Endothelial cell (in vitro differentiated cells): ENCODE results near the gene ZNF521. TPM values are rescaled to one million over a fixed set of nuclear protein-coding genes. Genes with fewer than 3 reads are reported as not detected.

Source experiments
- DNase-seq: peaks from one replicate; pipeline ENCODE4 v3.0.0; 2021; ENCODE audit warnings: low spot score
- H3K27ac Mint-ChIP-seq: one replicate; pipeline ENCODE4 v1.8.0; 2021; ENCODE audit warnings: mixed read lengths, inconsistent platforms; ENCODE audit not compliant: unreplicated experiment
- H3K27me3 Mint-ChIP-seq: one replicate; pipeline ENCODE4 v1.8.0; 2021; ENCODE audit warnings: mild to moderate bottlenecking, moderate library complexity, mixed read lengths, inconsistent platforms; ENCODE audit not compliant: unreplicated experiment
- H3K36me3 Mint-ChIP-seq: one replicate; pipeline ENCODE4 v1.8.0; 2021; ENCODE audit warnings: mild to moderate bottlenecking, low read depth, mixed read lengths, inconsistent platforms; ENCODE audit not compliant: unreplicated experiment
- H3K4me1 Mint-ChIP-seq: one replicate; pipeline ENCODE4 v1.8.0; 2021; ENCODE audit warnings: mild to moderate bottlenecking, mixed read lengths, inconsistent platforms; ENCODE audit not compliant: unreplicated experiment
- H3K4me3 Mint-ChIP-seq: one replicate; pipeline ENCODE4 v1.8.0; 2021; ENCODE audit warnings: mild to moderate bottlenecking, mixed read lengths, inconsistent platforms; ENCODE audit not compliant: unreplicated experiment
- H3K9me3 Mint-ChIP-seq: one replicate; pipeline ENCODE4 v1.8.0; 2021; ENCODE audit warnings: mixed read lengths, inconsistent platforms; ENCODE audit not compliant: unreplicated experiment
- CTCF ChIP-seq: fragments of 200-600 bp; sonication (generic); IDR thresholded peaks from one replicate; pipeline ENCODE4 v1.5.0; 2021; ENCODE audit warnings: antibody characterized with exemption; ENCODE audit not compliant: unreplicated experiment
- total RNA-seq: library from RNA; stranded (reverse); fragmentation: NEBNext Ultra II Directional; extraction: Animal tissue kit (Norgen Biotek cat#: 25700); gene quantifications from one replicate; pipeline ENCODE4 v1.2.1, GENCODE V29; 2021; ENCODE audit not compliant: unreplicated experiment

ZNF521 gene
- total RNA-seq, 1 donor from 2014 or later = 238 TPM

GRCh38 chr18:25029802-25030201, 322.2 kb downstream of the ZNF521 start:
- no peak for DNase-seq
- H3K9me3 Mint-ChIP-seq = no peaks in the 10 kb centered on the region
- H3K4me3 Mint-ChIP-seq = no peak overlapping the region
- peaks cover 4% of the 10 kb centered on the region for H3K36me3 Mint-ChIP-seq
- peaks cover 3% of the 10 kb centered on the region for H3K27me3 Mint-ChIP-seq
- no peak overlapping the region for H3K27ac Mint-ChIP-seq
- H3K4me1 Mint-ChIP-seq = no peaks in the 10 kb centered on the region
- no peak for TF ChIP-seq CTCF

- no peaks in the 10 kb centered on the region for H3K36me3 Mint-ChIP-seq
- no peak for TF ChIP-seq CTCF
Measured at GRCh38 chr18:25019931-25020330, 332.0 kb downstream of the ZNF521 start.

GRCh38 chr18:25019086-25019860, 332.7 kb downstream of the ZNF521 start:
- peaks cover 3% of the 10 kb centered on the region for H3K27me3 Mint-ChIP-seq
- no peak for TF ChIP-seq CTCF
- DNase-seq = no peak
- peaks cover 14% of the 10 kb centered on the region for H3K4me1 Mint-ChIP-seq
- no peaks in the 10 kb centered on the region for H3K9me3 Mint-ChIP-seq
- H3K4me3 Mint-ChIP-seq = no peak overlapping the region
- no peak overlapping the region for H3K27ac Mint-ChIP-seq
- H3K36me3 Mint-ChIP-seq = no peaks in the 10 kb centered on the region

More at GRCh38 chr18:25019931-25020330, 332.0 kb downstream of the ZNF521 start:
- Mint-ChIP-seq H3K27ac (no peak overlapping the region), H3K27me3 (peaks cover 3% of the 10 kb centered on the region), H3K4me3 (no peak overlapping the region), H3K9me3 (no peaks in the 10 kb centered on the region), H3K4me1 (peaks cover 14% of the 10 kb centered on the region)
- no peak for DNase-seq

DNA sequence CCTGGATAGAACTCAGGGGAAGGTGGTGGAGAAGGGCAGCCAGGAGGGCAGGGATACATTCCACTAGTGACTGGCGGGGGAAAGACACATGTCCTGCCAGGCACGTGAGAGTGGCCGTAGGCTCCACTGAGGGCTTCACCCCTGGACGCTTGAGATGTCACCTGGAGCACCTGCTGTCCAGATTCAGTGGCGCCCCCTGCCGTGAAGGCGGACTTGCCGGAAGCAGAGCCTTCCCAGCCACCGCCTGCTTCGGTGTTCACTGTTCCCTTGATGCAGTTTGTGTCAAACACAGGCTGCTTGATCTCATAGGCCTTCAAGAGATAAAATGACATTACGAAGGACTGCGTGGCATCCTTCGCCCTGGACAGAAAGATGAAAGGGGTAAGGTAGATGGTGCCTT, 335.3 kb downstream of the ZNF521 start:
- H3K4me1 Mint-ChIP-seq = peaks cover 14% of the 10 kb centered on the region
- no peaks in the 10 kb centered on the region for H3K36me3 Mint-ChIP-seq
- no peak overlapping the region for H3K4me3 Mint-ChIP-seq
- no peaks in the 10 kb centered on the region for H3K9me3 Mint-ChIP-seq
- H3K27me3 Mint-ChIP-seq = peaks cover 3% of the 10 kb centered on the region
- no peak for TF ChIP-seq CTCF
- H3K27ac Mint-ChIP-seq = no peak overlapping the region
- no peak for DNase-seq

DNA sequence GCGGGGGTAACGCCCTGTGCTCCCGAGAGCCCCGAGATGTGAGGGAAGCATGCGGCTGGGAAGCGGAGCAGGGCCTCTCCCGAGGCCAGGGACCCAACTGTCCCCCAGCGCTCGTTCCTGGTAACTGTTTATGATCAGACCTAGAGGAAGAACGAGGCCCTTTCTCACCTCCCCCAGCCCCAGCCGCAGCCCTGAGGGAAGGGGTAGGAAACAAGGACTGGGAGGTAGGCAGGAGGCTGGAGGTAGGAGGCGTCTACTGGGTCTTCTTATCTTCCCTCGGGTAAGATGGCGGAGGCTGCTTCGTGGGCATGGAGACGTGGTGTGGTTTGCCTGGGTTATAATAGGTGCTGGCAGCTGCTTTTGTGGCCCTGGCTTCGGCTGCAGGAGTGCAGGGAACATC, 335.8 kb downstream of the ZNF521 start:
- DNase-seq = no peak
- Mint-ChIP-seq H3K4me1 (peaks cover 14% of the 10 kb centered on the region), H3K27ac (no peak overlapping the region), H3K4me3 (no peak overlapping the region), H3K27me3 (peaks cover 3% of the 10 kb centered on the region), H3K9me3 (no peaks in the 10 kb centered on the region), H3K36me3 (no peaks in the 10 kb centered on the region)
- no peak for TF ChIP-seq CTCF
